Panc1 (cell line): ENCODE data around the gene F11R.

Source experiments
- CTCF ChIP-seq: fragments of 450-650 bp; IDR thresholded peaks from 2 replicates; pipeline ENCODE4 v1.5.1; 2017; ENCODE audit warnings: mild to moderate bottlenecking
- POLR2AphosphoS5 ChIP-seq: IDR thresholded peaks from 2 replicates; pipeline ENCODE4 v1.6.1; 2012; ENCODE audit warnings: mild to moderate bottlenecking, low read depth, low read length, moderate library complexity
- REST ChIP-seq, 2 experiments: IDR thresholded peaks; 2 replicates each; pipeline ENCODE4 v1.6.1; 2011 to 2012; ENCODE audit warnings: low read depth in 2 of 2, control low read depth in 1 of 2, low read length in 1 of 2, mild to moderate bottlenecking in 1 of 2, moderate library complexity in 1 of 2; ENCODE audit not compliant: insufficient read depth in 1 of 2

- TF ChIP-seq CTCF (no peak), REST (IDR thresholded peaks at IDR 0.05; ENCODE audit: insufficient read depth in 1 of 2, low read depth in 2 of 2, low read length in 1 of 2) (no peak), POLR2AphosphoS5 (peak; percentile 33; the same call in 1 of the 2 replicates)
These were observed 415 bp upstream of the F11R start for GRCh38 chr1:161021165-161021969.
